ENCODE data around the gene OBI1. TPM values are rescaled to one million over a fixed set of nuclear protein-coding genes. Genes with fewer than 3 reads are reported as not detected.

Gene OBI1, protein sequence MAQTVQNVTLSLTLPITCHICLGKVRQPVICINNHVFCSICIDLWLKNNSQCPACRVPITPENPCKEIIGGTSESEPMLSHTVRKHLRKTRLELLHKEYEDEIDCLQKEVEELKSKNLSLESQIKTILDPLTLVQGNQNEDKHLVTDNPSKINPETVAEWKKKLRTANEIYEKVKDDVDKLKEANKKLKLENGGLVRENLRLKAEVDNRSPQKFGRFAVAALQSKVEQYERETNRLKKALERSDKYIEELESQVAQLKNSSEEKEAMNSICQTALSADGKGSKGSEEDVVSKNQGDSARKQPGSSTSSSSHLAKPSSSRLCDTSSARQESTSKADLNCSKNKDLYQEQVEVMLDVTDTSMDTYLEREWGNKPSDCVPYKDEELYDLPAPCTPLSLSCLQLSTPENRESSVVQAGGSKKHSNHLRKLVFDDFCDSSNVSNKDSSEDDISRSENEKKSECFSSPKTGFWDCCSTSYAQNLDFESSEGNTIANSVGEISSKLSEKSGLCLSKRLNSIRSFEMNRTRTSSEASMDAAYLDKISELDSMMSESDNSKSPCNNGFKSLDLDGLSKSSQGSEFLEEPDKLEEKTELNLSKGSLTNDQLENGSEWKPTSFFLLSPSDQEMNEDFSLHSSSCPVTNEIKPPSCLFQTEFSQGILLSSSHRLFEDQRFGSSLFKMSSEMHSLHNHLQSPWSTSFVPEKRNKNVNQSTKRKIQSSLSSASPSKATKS
- 17.7 and 18.1 TPM in 2 replicates for total RNA-seq

DNA sequence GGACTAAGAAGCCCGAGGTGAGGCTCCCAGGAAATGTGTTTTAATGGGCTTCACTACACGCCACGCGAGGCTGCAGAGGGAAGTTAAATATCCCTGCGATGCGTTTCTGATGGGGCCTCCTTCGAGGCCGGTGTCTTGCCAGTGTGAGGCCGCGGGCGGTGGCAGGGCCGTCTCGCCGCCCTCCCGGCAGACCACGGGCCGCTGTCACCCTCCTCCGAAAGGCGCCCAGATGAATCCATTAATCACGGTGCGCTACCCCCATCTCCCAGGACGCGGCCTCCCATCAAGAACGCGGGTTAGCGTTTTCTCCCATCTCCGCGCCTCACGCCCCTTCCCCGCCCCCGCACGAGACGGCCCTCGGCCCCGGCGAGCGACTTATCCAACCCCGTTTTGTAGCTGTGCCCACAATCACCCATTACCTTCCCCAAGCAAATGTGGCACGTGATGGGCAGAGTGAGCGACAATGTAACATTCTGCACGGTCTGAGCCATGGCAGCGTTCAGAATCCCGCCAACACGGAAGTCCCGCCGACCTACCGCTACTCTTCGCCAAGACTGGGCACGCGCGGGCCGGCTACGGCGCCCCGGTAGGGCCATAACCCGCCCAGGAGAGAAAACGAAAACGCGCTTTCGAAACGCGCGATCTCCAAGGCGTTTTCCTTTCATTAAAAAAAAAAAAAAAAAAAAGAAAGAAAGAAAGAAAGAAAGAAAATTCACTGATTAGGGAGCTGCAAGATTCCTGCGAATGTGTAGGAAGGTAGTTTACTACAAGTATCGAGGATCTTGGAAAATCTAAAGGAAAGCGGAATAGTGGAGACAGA is at the start of gene OBI1:
TSS of gene OBI1 (minus strand) at position 526 of the 820 bp plus-strand sequence. CDS start at position 491, 35 bp downstream.
- peak; percentile 85 for DNase-seq (ENCODE audit: low spot score)
- Mint-ChIP-seq H3K27me3 (ENCODE audit: low read depth) (no peaks in the 10 kb centered on the region), H3K4me1 (ENCODE audit: low read depth) (peaks cover 42% of the 10 kb centered on the region), H3K9me3 (no peaks in the 10 kb centered on the region), H3K4me3 (ENCODE audit: low read depth) (peak within 1 kb of the TSS; percentile 99), H3K27ac (peak within 1 kb of the TSS; percentile 98), H3K36me3 (ENCODE audit: low read depth) (peaks cover 20% of the 10 kb centered on the region)
- intact Hi-C loops (cut with micrococcal nuclease), result loop anchor here (1.0 to 10.0 kb wide), 7 partner anchors 9 to 748 kb away; partner anchors contain the start of genes POU4F1 and RBM26

DNA sequence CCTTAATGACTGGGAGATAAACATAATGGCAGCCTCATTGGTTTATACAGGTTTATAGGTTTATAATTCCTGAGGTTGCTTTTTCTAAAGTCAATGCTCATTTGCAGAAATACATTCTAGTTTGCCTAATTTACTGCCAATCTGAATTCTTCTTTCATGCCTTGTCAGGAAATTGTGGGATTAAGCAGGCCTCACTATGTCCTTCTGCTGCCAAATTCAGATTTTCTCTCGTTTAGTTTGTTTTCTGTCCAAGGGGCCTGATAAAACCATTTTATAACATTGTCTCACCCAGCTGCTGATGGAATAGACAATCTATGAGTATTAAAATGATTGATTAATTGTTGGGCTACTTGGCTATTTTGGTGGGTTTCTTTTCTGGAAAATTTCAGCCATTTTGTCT is 42.4 kb upstream of the OBI1 start:
- DNase-seq (ENCODE audit: low spot score), result no peak
- no peaks in the 10 kb centered on the region for H3K9me3 Mint-ChIP-seq
- intact Hi-C loops (cut with micrococcal nuclease), result no loop called here
- H3K36me3 Mint-ChIP-seq (ENCODE audit: low read depth), result no peaks in the 10 kb centered on the region
- no peaks in the 10 kb centered on the region for H3K4me1 Mint-ChIP-seq (ENCODE audit: low read depth)
- no peak overlapping the region for H3K4me3 Mint-ChIP-seq (ENCODE audit: low read depth)
- no peak overlapping the region for H3K27ac Mint-ChIP-seq
- no peaks in the 10 kb centered on the region for H3K27me3 Mint-ChIP-seq (ENCODE audit: low read depth)

DNA sequence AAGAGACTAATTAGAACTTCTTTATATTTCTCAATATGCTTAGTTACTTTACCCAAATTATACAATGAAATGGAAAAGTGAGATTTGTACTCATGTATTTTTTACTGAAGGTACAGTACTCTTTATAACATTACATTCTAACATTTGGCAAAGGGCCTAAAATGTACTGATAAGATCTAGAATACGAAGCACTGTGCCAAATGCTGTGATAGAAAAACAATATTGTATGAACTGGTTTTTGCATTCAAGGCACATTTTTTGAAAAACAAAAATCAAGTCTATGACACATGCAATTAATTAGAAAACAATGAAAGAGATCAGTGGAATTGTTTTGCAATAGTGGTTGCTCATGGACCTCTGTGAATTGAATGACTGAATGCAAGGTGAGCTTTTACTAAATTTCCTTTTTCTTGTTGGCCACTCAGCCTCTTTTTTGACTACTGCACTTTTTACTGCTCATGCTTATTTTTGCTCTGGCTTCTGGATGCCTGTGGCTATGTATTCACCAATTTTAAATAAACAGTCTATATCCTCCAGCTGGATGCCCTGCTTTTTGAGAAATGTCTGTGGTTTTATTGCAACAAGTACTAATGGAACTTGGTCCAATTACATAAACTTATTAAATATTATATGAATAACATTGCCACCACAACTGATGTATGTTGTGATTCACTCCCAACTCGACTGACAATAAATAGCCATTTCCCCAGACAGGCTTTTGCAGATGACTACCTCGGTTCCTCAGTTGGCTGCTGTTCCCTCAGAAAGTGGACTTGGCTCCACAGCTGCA is 41.4 kb upstream of the OBI1 start:
- no peak for DNase-seq (ENCODE audit: low spot score)
- no peaks in the 10 kb centered on the region for H3K9me3 Mint-ChIP-seq
- intact Hi-C loops (cut with micrococcal nuclease), result no loop called here
- no peaks in the 10 kb centered on the region for H3K36me3 Mint-ChIP-seq (ENCODE audit: low read depth)
- H3K4me1 Mint-ChIP-seq (ENCODE audit: low read depth), result no peaks in the 10 kb centered on the region
- no peak overlapping the region for H3K27ac Mint-ChIP-seq
- H3K4me3 Mint-ChIP-seq (ENCODE audit: low read depth), result no peak overlapping the region
- no peaks in the 10 kb centered on the region for H3K27me3 Mint-ChIP-seq (ENCODE audit: low read depth)

DNA sequence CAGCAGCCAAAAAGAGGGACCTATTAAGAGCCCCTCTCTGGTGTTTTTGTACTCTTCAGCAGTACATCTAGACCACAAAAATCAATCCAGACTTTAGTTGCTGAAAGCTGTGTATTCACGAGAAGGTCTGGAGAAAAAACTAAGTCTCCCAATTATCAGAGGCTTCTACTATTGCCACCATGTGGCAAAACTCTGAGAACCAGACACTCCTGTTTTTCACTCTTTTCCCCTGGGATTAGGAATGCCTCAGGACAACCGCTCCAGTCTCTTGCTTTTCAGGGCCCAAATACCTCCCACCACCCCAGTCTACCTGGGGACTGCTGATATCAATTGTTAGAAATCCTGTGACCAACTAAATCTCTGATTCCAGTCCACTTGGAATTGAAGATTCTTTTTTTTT is 30.1 kb upstream of the OBI1 start:
- H3K36me3 Mint-ChIP-seq (ENCODE audit: low read depth), result no peaks in the 10 kb centered on the region
- no peaks in the 10 kb centered on the region for H3K9me3 Mint-ChIP-seq
- H3K27me3 Mint-ChIP-seq (ENCODE audit: low read depth), result peaks cover 4% of the 10 kb centered on the region
- DNase-seq (ENCODE audit: low spot score), result no peak
- H3K4me3 Mint-ChIP-seq (ENCODE audit: low read depth), result no peak overlapping the region
- H3K4me1 Mint-ChIP-seq (ENCODE audit: low read depth), result no peaks in the 10 kb centered on the region
- H3K27ac Mint-ChIP-seq, result no peak overlapping the region
- intact Hi-C loops (cut with micrococcal nuclease), result no loop called here

DNA sequence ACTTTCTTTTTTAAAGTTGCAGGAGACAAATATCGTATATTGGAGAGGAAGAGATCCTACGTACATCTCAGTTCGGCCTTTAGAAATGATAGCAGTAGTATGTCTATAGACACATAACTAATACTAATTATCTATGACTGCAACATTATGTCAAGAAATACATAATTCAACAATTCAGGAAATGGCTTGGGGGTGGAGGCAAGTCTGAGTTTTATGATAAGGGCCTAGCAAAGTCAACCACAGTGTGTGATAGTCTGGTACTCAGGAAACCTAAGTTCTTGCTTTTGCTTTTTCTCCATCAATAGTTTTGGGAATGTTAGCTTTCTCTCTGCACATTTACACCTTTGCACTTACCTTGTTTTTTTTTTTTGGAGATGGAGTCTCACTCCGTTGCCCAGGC is 27.5 kb upstream of the OBI1 start:
- Mint-ChIP-seq H3K27ac (no peak overlapping the region), H3K36me3 (ENCODE audit: low read depth) (no peaks in the 10 kb centered on the region), H3K27me3 (ENCODE audit: low read depth) (peaks cover 4% of the 10 kb centered on the region), H3K4me1 (ENCODE audit: low read depth) (no peaks in the 10 kb centered on the region), H3K4me3 (ENCODE audit: low read depth) (no peak overlapping the region), H3K9me3 (no peaks in the 10 kb centered on the region)
- no peak for DNase-seq (ENCODE audit: low spot score)
- intact Hi-C loops (cut with micrococcal nuclease), result no loop called here

DNA sequence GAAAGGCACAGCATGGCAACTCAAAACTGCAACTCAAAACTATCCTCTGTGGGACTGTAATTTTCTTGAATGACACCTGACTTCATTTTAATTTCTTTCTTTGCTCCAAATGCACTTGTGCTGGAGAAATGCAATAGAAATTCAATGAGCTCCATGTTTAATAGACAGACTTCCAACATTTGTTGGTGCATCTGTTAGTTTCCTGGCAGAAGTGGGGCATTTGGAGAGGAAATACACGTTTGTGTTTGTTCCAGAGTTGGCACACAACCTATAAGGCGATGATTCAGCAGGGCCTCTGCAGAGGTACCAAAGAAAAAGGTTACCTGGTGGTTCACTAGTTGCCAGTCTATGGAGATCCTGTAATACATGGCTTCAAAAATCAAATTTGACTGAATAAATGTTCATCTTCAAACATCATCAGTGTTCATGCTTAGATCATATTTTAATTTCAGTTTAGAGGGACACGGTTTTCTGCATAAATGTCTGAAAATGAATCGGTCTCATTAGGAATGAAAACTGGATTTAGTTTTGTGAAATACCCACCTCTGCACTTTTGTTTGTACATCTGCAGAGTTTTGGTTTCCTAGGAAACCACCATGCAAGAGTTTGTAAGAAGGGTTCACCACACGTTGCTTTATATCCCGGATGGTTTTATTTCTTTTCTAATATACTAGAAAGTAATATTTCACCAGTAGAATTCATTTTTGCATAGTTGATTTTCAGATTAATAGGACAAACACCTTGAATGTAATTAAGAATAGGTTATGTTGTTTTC is 21.8 kb upstream of the OBI1 start:
- Mint-ChIP-seq H3K4me1 (ENCODE audit: low read depth) (no peaks in the 10 kb centered on the region), H3K36me3 (ENCODE audit: low read depth) (no peaks in the 10 kb centered on the region), H3K4me3 (ENCODE audit: low read depth) (no peak overlapping the region), H3K9me3 (no peaks in the 10 kb centered on the region), H3K27me3 (ENCODE audit: low read depth) (peaks cover 7% of the 10 kb centered on the region), H3K27ac (no peak overlapping the region)
- no peak for DNase-seq (ENCODE audit: low spot score)
- intact Hi-C loops (cut with micrococcal nuclease), result no loop called here

DNA sequence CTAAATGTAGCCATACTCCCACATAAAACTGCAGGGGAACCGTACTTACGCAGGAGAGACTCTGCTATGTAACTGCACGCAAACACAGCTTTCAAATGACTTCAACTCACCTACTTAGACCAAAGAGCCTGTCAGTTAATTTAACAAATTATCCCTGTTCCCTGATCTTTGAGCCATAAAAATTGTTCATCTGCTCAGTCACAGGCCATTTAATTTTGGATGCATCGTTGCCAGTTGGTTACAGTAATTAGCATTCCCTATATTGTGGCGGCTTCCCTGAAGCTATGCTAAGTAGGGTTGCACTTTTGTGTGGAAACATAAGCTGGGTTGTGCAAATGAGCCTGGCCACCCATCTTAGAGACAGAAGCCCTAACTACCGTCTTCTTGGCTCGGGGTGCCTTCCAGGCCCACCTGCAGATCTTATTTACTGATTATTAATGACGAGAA is 21.2 kb upstream of the OBI1 start:
- no peak for DNase-seq (ENCODE audit: low spot score)
- Mint-ChIP-seq H3K27me3 (ENCODE audit: low read depth) (peaks cover 8% of the 10 kb centered on the region), H3K4me3 (ENCODE audit: low read depth) (no peak overlapping the region), H3K4me1 (ENCODE audit: low read depth) (no peaks in the 10 kb centered on the region), H3K9me3 (no peaks in the 10 kb centered on the region), H3K36me3 (ENCODE audit: low read depth) (no peaks in the 10 kb centered on the region), H3K27ac (no peak overlapping the region)
- intact Hi-C loops (cut with micrococcal nuclease), result no loop called here

DNA sequence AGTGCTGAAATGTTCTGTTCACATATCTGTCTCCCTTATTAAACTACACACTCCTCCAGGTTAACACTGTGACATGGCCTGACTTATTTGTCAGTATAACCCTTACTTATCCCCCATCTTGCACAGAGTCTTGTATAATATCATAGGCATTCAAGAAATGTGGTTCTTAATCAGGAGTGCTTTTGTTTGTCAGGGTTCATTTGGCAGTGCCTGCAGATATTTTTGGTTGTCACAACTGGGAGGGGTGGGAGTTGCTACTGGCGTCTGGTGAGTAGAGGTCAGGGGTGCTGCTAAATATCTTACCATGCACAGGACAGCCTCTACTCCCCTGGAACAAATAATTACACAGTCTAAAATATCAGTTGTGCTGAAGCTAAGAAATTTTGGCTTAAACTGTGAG is 20.4 kb upstream of the OBI1 start:
- Mint-ChIP-seq H3K27ac (no peak overlapping the region), H3K36me3 (ENCODE audit: low read depth) (no peaks in the 10 kb centered on the region), H3K4me1 (ENCODE audit: low read depth) (no peaks in the 10 kb centered on the region), H3K27me3 (ENCODE audit: low read depth) (peaks cover 13% of the 10 kb centered on the region), H3K9me3 (no peaks in the 10 kb centered on the region), H3K4me3 (ENCODE audit: low read depth) (no peak overlapping the region)
- DNase-seq (ENCODE audit: low spot score), result no peak
- intact Hi-C loops (cut with micrococcal nuclease), result no loop called here

DNA sequence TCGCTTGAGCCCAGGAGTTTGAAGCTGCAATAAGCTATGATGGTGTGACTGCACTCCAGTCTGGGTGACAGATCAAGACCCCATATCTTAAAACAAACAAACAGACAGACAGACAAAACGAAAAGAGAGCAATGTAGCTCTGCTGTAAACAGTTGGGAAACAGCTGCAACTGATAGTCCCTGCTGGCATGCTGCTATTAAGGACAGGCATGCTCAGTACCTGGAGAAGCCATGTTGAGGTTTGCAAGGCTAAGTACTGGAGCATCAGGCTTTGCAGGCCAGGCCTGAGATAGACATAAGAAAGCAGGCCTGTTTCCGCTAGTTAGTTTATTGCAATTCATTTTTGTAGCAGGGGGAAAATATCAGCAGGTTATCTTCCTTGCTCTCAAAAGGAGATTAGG is 16.2 kb upstream of the OBI1 start:
- DNase-seq (ENCODE audit: low spot score), result no peak
- Mint-ChIP-seq H3K27ac (no peak overlapping the region), H3K9me3 (no peaks in the 10 kb centered on the region), H3K27me3 (ENCODE audit: low read depth) (peaks cover 33% of the 10 kb centered on the region), H3K4me3 (ENCODE audit: low read depth) (no peak overlapping the region), H3K36me3 (ENCODE audit: low read depth) (no peaks in the 10 kb centered on the region), H3K4me1 (ENCODE audit: low read depth) (no peaks in the 10 kb centered on the region)
- intact Hi-C loops (cut with micrococcal nuclease), result no loop called here

DNA sequence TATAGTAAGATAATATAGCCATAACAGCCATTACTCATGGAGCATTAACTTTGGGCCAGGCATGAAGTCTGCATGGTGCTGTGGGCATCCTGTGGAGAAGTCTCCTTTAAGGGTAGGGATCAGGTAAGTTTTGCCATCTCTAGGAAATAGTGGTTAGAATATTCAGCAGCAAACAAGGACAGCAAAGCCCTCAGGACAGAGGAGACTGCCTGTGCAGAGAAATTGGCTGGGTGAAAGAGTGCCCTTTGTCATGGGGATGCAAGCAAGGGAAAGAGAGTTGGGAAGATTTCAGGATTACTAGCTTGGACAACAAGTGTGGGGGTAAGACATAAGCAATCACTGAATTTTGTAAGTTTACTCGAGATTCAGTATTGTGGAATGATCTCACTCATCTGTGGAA is 15.7 kb upstream of the OBI1 start:
- Mint-ChIP-seq H3K4me3 (ENCODE audit: low read depth) (no peak overlapping the region), H3K27me3 (ENCODE audit: low read depth) (peaks cover 35% of the 10 kb centered on the region), H3K9me3 (no peaks in the 10 kb centered on the region), H3K4me1 (ENCODE audit: low read depth) (no peaks in the 10 kb centered on the region), H3K36me3 (ENCODE audit: low read depth) (no peaks in the 10 kb centered on the region), H3K27ac (no peak overlapping the region)
- no peak for DNase-seq (ENCODE audit: low spot score)
- intact Hi-C loops (cut with micrococcal nuclease), result no loop called here

DNA sequence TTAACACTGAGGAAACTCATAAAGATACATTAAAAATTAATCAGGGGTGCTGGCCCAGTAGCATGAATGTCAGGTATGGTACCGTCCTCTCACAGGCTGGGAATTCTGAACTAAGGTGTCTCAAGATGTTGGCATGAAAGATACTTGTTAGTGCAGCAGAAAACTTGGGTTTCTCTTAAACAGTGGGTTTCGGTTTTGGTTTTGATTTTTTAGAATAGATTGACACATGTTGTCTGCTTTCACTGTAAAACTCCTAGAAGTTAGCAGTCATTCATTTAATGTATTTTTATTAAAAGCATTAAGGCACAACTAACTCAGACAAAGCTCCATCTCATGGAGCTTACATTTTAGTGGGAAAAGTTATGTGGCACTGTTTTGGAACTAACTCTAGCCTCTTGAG is 3.5 kb upstream of the OBI1 start:
- Mint-ChIP-seq H3K4me1 (ENCODE audit: low read depth) (peaks cover 29% of the 10 kb centered on the region), H3K4me3 (ENCODE audit: low read depth) (no peak overlapping the region), H3K36me3 (ENCODE audit: low read depth) (peaks cover 7% of the 10 kb centered on the region), H3K9me3 (no peaks in the 10 kb centered on the region), H3K27ac (no peak overlapping the region), H3K27me3 (ENCODE audit: low read depth) (no peaks in the 10 kb centered on the region)
- DNase-seq (ENCODE audit: low spot score), result no peak
- intact Hi-C loops (cut with micrococcal nuclease), result no loop called here

DNA sequence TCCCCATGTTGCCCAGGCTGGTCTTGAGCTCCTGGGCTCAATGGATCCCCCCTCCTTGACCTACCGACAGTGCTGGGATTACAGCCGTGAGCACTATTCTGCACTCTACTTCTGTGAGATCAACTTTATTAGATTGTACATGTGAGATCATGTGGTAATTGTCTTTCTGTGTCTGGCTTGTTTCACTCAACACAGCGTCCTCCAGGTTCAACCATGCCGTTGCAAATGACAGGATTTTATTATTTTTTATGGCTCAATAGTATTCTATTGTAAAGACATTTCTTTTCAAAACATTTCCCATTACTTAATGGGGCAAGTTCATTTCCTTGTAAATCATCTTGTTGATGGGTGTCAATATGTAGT is 1.5 kb upstream of the OBI1 start:
- Mint-ChIP-seq H3K36me3 (ENCODE audit: low read depth) (peaks cover 13% of the 10 kb centered on the region), H3K27me3 (ENCODE audit: low read depth) (no peaks in the 10 kb centered on the region), H3K27ac (peak overlapping the region; percentile 98), H3K9me3 (no peaks in the 10 kb centered on the region), H3K4me3 (ENCODE audit: low read depth) (peak overlapping the region; percentile 99), H3K4me1 (ENCODE audit: low read depth) (peaks cover 37% of the 10 kb centered on the region)
- no peak for DNase-seq (ENCODE audit: low spot score)
- intact Hi-C loops (cut with micrococcal nuclease), result no loop called here
